ENCODE results near the gene CLEC12A. TPM values are rescaled to one million over a fixed set of nuclear protein-coding genes. Genes with fewer than 3 reads are reported as not detected.
A peak's percentile ranks its signal among the peaks of the same experiment; 100 is the strongest.

CLEC12A gene
- 0.50 and 0.65 TPM in 2 replicates for total RNA-seq (ENCODE audit: low replicate concordance)
- long read RNA-seq, partial matches to known transcripts: 0 of 6 reads
- long read RNA-seq, other reads (novel, unspliced or antisense): 2 of 6 reads

- no peaks in the 10 kb centered on the region for H3K4me1 Mint-ChIP-seq (ENCODE audit: unreplicated experiment)
- H3K27me3 Mint-ChIP-seq: peaks cover 8% of the 10 kb centered on the region
- no peak within 1 kb of the TSS for H3K27ac Mint-ChIP-seq
- TF ChIP-seq CTCF (conservative IDR thresholded peaks at IDR 0.05): no peak
- H3K36me3 Mint-ChIP-seq: peaks cover 7% of the 10 kb centered on the region
- DNase-seq (ENCODE audit: extremely low spot score, unreplicated experiment): no peak
- H3K4me3 Mint-ChIP-seq: no peak within 1 kb of the TSS
- H3K9me3 Mint-ChIP-seq: no peaks in the 10 kb centered on the region
Measured at GRCh38 chr12:9971181-9971580, at the start of gene CLEC12A. TSS of gene CLEC12A (plus strand) at chr12:9971409. CDS start at chr12:9971597, 188 bp downstream.

GRCh38 chr12:9922429-9922828 lies 48.8 kb upstream of the CLEC12A start:
- TF ChIP-seq CTCF (conservative IDR thresholded peaks at IDR 0.05): no peak
- Mint-ChIP-seq H3K27me3 (peaks cover 27% of the 10 kb centered on the region), H3K9me3 (no peaks in the 10 kb centered on the region), H3K4me3 (no peak overlapping the region), H3K27ac (no peak overlapping the region), H3K4me1 (ENCODE audit: unreplicated experiment) (no peaks in the 10 kb centered on the region), H3K36me3 (peaks cover 3% of the 10 kb centered on the region)
- DNase-seq (ENCODE audit: extremely low spot score, unreplicated experiment): no peak

GRCh38 chr12:9925705-9926393 lies 45.4 kb upstream of the CLEC12A start:
- Mint-ChIP-seq H3K4me1 (ENCODE audit: unreplicated experiment) (no peaks in the 10 kb centered on the region), H3K36me3 (no peaks in the 10 kb centered on the region), H3K9me3 (no peaks in the 10 kb centered on the region), H3K4me3 (peak overlapping the region; percentile 35), H3K27ac (no peak overlapping the region), H3K27me3 (peaks cover 15% of the 10 kb centered on the region)
- peak; percentile 74 for TF ChIP-seq CTCF (conservative IDR thresholded peaks at IDR 0.05)
- DNase-seq (ENCODE audit: extremely low spot score, unreplicated experiment): no peak

GRCh38 chr12:9926876-9927275 lies 44.3 kb upstream of the CLEC12A start:
- Mint-ChIP-seq H3K27me3 (peaks cover 12% of the 10 kb centered on the region), H3K27ac (no peak overlapping the region), H3K4me3 (no peak overlapping the region), H3K36me3 (no peaks in the 10 kb centered on the region), H3K4me1 (ENCODE audit: unreplicated experiment) (no peaks in the 10 kb centered on the region), H3K9me3 (no peaks in the 10 kb centered on the region)
- TF ChIP-seq CTCF (conservative IDR thresholded peaks at IDR 0.05): no peak
- no peak for DNase-seq (ENCODE audit: extremely low spot score, unreplicated experiment)

- no peak overlapping the region for H3K4me3 Mint-ChIP-seq
- H3K9me3 Mint-ChIP-seq: peaks cover 3% of the 10 kb centered on the region
- no peaks in the 10 kb centered on the region for H3K36me3 Mint-ChIP-seq
- TF ChIP-seq CTCF (conservative IDR thresholded peaks at IDR 0.05): no peak
- H3K4me1 Mint-ChIP-seq (ENCODE audit: unreplicated experiment): no peaks in the 10 kb centered on the region
- H3K27ac Mint-ChIP-seq: no peak overlapping the region
- DNase-seq (ENCODE audit: extremely low spot score, unreplicated experiment): no peak
- peaks cover 8% of the 10 kb centered on the region for H3K27me3 Mint-ChIP-seq
Measured at GRCh38 chr12:9928607-9929006, 42.6 kb upstream of the CLEC12A start.

Measured in type B pancreatic cell (in vitro differentiated cells).